Astrocyte (in vitro differentiated cells and primary cell): ENCODE results near the gene CALY. TPM values are rescaled to one million over a fixed set of nuclear protein-coding genes. Genes with fewer than 3 reads are reported as not detected.

Experiments used
- DNase-seq: peaks from one replicate; pipeline ENCODE4 v3.0.0-alpha.2; 2010; ENCODE audit warnings: low read depth
- FAIRE-seq: peaks from 2 replicates; lab custom pipeline; 2011; peaks lifted over from hg19 to GRCh38; lab: Jason Lieb, UNC
- H2AFZ ChIP-seq: 2 replicates; pipeline ENCODE4 v1.6.0; 2012; ENCODE audit warnings: low read depth, low read length, inconsistent platforms
- H3K27ac ChIP-seq: 2 replicates; pipeline ENCODE4 v1.5.1; 2011; ENCODE audit warnings: low read depth, low read length, inconsistent platforms
- H3K27me3 ChIP-seq: 2 replicates; pipeline ENCODE4 v1.6.0; 2011; ENCODE audit warnings: low read length, inconsistent platforms; ENCODE audit not compliant: insufficient read depth
- H3K36me3 ChIP-seq: 2 replicates; pipeline ENCODE4 v1.5.1; 2011; ENCODE audit warnings: low read length, inconsistent platforms; ENCODE audit not compliant: insufficient read depth
- H3K4me1 ChIP-seq: 2 replicates; pipeline ENCODE4 v1.5.1; 2011; ENCODE audit warnings: low read length, inconsistent platforms; ENCODE audit not compliant: insufficient read depth
- H3K4me2 ChIP-seq: 2 replicates; pipeline ENCODE4 v1.6.0; 2012; ENCODE audit warnings: low read length, inconsistent platforms
- H3K4me3 ChIP-seq: 2 replicates; pipeline ENCODE4 v1.5.1; 2011; ENCODE audit warnings: low read depth, mild to moderate bottlenecking, low read length, inconsistent platforms; ENCODE audit not compliant: insufficient read depth
- H3K79me2 ChIP-seq: 2 replicates; pipeline ENCODE4 v1.6.0; 2012; ENCODE audit warnings: mild to moderate bottlenecking, low read length, inconsistent platforms; ENCODE audit not compliant: insufficient read depth
- H3K9ac ChIP-seq: 2 replicates; pipeline ENCODE4 v1.6.0; 2012; ENCODE audit warnings: mild to moderate bottlenecking, low read length, inconsistent platforms
- H3K9me3 ChIP-seq: 2 replicates; pipeline ENCODE4 v1.5.1; 2012; ENCODE audit warnings: low read depth, mild to moderate bottlenecking, low read length, inconsistent platforms; ENCODE audit not compliant: insufficient read depth
- H4K20me1 ChIP-seq: 2 replicates; pipeline ENCODE4 v1.6.0; 2012; ENCODE audit warnings: low read length, inconsistent platforms; ENCODE audit not compliant: insufficient read depth
- H3K27ac Mint-ChIP-seq: one replicate; pipeline ENCODE4 v1.8.0; 2021; ENCODE audit warnings: mild to moderate bottlenecking, mixed read lengths; ENCODE audit not compliant: unreplicated experiment
- H3K27me3 Mint-ChIP-seq: one replicate; pipeline ENCODE4 v1.8.0; 2021; ENCODE audit warnings: low read depth, mixed read lengths; ENCODE audit not compliant: unreplicated experiment
- H3K36me3 Mint-ChIP-seq: one replicate; pipeline ENCODE4 v1.8.0; 2021; ENCODE audit warnings: low read depth, mixed read lengths; ENCODE audit not compliant: unreplicated experiment
- H3K4me1 Mint-ChIP-seq: one replicate; pipeline ENCODE4 v1.8.0; 2021; ENCODE audit warnings: low read depth, mixed read lengths; ENCODE audit not compliant: unreplicated experiment
- H3K4me3 Mint-ChIP-seq: one replicate; pipeline ENCODE4 v1.8.0; 2021; ENCODE audit warnings: mild to moderate bottlenecking, moderate library complexity, mixed read lengths; ENCODE audit not compliant: unreplicated experiment
- H3K9me3 Mint-ChIP-seq: one replicate; pipeline ENCODE4 v1.8.0; 2021; ENCODE audit warnings: mild to moderate bottlenecking, mixed read lengths; ENCODE audit not compliant: unreplicated experiment
- CTCF ChIP-seq: IDR thresholded peaks from 2 replicates; pipeline ENCODE4 v1.5.1; 2011; ENCODE audit warnings: low read depth, mild to moderate bottlenecking, inconsistent platforms, low read length, moderate library complexity; ENCODE audit not compliant: insufficient read depth
- EZH2 ChIP-seq: IDR thresholded peaks from 2 replicates; pipeline ENCODE4 v1.6.1; 2012; ENCODE audit warnings: mild to moderate bottlenecking, low read length, inconsistent platforms; ENCODE audit not compliant: insufficient read depth
- total RNA-seq: library from RNA; stranded (reverse); gene quantifications from 2 replicates; pipeline ENCODE4 v1.2.1, GENCODE V29; 2021

CALY gene
- total RNA-seq, 1 donor from 2014 or later = 1.1 TPM

GRCh38 chr10:133279326-133280226 is 57.1 kb downstream of the CALY start:
- peaks cover 5% of the 10 kb centered on the region for H3K36me3 Mint-ChIP-seq
- peaks cover 28% of the 10 kb centered on the region for H4K20me1 ChIP-seq
- H2AFZ ChIP-seq = no peak overlapping the region
- H3K9me3 Mint-ChIP-seq = no peaks in the 10 kb centered on the region
- no peaks in the 10 kb centered on the region for H3K9me3 ChIP-seq
- H3K9ac ChIP-seq = no peak overlapping the region
- H3K4me3 Mint-ChIP-seq = no peak overlapping the region
- peaks cover 3% of the 10 kb centered on the region for H3K27me3 ChIP-seq
- DNase-seq = no peak
- H3K4me2 ChIP-seq = peak overlapping the region; percentile 45
- no peak for TF ChIP-seq EZH2
- TF ChIP-seq CTCF = no peak
- peaks cover 4% of the 10 kb centered on the region for H3K36me3 ChIP-seq
- H3K27ac ChIP-seq = peak overlapping the region; percentile 2
- no peak overlapping the region for H3K4me3 ChIP-seq
- H3K79me2 ChIP-seq = no peaks in the 10 kb centered on the region
- H3K4me1 ChIP-seq = peaks cover 23% of the 10 kb centered on the region
- H3K27ac Mint-ChIP-seq = no peak overlapping the region
- H3K27me3 Mint-ChIP-seq = peaks cover 4% of the 10 kb centered on the region
- no peak for FAIRE-seq
- H3K4me1 Mint-ChIP-seq = peaks cover 15% of the 10 kb centered on the region

- TF ChIP-seq EZH2 = no peak
- TF ChIP-seq CTCF = no peak
- Histone ChIP-seq H3K9me3 (no peaks in the 10 kb centered on the region), H3K27ac (peak overlapping the region; percentile 2), H3K27me3 (peaks cover 3% of the 10 kb centered on the region), H2AFZ (no peak overlapping the region), H4K20me1 (peaks cover 28% of the 10 kb centered on the region), H3K4me1 (peaks cover 23% of the 10 kb centered on the region), H3K4me3 (no peak overlapping the region), H3K36me3 (no peaks in the 10 kb centered on the region), H3K79me2 (no peaks in the 10 kb centered on the region), H3K4me2 (peak overlapping the region; percentile 45), H3K9ac (peak overlapping the region; percentile 23)
- DNase-seq (peak; percentile 71), FAIRE-seq (no peak)
- Mint-ChIP-seq H3K36me3 (peaks cover 5% of the 10 kb centered on the region), H3K27me3 (peaks cover 4% of the 10 kb centered on the region), H3K4me1 (peaks cover 15% of the 10 kb centered on the region), H3K4me3 (peak overlapping the region; percentile 20), H3K9me3 (no peaks in the 10 kb centered on the region), H3K27ac (no peak overlapping the region)
Observed at GRCh38 chr10:133278577-133279265, 58.0 kb downstream of the CALY start.
